NCI-H82 (cell line): Measurements from ENCODE around the gene PKNOX2.

Experiments
- DNase-seq: peaks from one replicate; lab custom pipeline; 2025; lab: John Stamatoyannopoulos, UW

The PKNOX2 gene

DNA sequence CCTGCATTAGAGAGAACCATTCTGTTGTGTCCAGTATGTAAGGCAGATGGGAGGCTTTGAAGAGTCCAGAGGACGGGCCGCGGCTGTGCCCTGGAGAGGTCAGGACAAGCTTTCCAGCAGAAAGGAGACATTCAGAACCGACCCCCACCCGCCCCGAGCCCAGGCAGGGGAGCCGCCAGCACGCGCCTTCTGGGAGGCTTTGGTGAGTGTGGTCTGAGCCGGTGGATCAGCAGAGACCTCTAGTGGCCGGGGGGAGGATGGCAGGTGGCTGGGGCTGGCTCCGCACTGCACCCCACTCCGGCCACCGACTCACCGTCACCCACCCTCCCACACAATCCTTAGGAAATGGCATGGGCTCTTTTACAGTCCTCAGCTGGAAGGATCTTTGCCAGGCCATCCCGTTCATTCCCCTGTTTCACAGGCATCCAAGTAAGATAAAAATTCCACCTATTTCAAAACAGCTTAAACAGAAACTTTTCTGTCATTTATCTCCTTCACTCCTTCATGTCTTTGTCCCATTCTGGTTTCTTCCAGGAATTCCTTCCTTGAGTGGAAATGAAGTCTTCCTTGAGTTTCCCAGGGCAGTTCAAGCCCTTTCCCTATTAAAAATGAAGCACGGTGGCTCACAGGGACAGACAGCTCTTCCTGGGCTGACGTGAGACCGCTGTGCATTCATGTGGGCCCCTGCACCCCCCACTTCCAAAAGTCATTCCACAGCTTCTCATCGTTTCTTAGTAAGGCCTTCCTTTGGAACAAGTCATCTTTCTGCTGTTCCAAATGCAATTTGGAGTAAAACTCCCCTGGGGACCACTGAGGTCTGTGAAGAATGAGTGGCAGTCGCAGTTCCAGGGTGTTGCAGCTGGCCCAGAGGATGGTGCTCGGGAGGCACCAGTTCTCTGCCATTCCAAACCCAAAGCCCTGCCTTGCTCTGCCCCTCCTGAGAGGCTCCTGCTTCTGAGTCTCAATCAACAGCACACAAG is 240.6 kb downstream of the PKNOX2 start:
- DNase-seq: peak; percentile 87

DNA sequence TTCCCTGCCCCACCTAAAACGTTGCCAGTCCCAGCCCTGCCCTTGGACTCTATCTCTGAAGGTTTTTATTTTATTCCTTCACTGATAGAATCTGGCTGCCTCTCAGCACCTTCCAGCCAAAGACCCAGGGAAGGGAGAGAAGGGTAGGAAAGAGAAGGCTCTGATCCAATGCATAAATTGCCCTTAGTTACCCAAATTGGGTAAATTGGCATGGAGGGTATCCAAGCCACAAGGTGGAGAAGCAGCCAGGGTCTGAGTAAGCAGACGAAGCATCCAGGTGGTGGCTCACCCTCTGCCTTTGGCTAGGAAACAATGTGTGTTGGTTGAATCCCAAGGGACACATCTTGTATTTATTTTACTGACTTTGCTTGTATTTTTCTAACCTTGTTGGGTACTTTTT is 242.5 kb downstream of the PKNOX2 start:
- DNase-seq: no peak

DNA sequence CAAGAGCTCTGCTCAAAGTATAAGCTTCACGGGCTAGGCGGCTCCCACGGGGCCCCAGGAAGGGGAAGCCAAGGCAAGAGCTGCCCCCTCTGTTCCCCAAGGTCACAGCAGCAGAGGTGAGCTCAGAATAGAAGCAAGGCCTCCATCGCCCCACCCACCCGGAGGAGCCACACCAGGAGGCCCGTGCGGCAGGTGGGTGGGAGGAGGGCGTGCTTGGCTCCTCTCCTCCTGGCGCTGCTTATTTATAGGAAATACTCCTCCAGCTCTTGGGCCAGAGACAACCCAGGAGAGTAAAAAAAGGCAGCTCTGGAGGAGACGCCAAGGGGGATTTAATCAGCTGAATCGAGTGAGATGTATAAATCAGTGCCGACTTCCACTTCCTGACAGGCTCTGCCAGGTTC is 243.8 kb downstream of the PKNOX2 start:
- no peak for DNase-seq

DNA sequence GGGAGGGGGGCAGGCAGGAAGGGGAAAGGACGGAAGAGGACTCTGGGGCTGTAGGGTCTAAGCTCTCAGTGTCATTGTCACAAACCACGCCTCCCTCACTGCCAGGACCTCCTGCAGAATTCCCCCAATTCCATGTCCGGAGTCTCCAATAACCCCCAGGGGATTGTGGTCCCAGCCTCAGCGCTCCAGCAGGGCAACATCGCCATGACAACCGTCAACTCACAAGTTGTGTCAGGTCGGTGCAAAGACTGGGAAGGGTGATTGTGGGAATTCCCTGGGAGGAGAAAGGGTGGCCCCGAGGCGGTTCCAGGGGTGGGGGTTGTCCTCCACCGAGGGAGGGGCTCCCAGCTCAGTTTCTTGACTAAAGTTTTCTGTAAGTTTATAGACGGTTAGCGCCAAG is 245.5 kb downstream of the PKNOX2 start:
- DNase-seq: no peak

DNA sequence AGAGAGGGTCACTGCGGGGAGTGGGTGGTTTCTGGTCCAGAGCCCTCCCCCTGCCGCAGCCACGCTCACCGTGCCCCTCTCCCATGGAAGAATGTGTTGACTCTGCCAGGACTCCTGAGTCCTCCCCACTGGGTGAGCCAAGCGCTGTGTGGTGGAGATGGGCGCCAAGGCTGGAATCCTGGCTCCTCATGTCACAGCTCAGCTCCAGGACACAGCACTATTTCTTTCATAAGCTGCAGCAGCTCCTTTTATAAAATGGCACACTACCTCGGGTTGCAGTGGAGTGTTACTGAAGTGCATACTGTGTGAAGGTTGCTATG is 247.6 kb downstream of the PKNOX2 start:
- no peak for DNase-seq

DNA sequence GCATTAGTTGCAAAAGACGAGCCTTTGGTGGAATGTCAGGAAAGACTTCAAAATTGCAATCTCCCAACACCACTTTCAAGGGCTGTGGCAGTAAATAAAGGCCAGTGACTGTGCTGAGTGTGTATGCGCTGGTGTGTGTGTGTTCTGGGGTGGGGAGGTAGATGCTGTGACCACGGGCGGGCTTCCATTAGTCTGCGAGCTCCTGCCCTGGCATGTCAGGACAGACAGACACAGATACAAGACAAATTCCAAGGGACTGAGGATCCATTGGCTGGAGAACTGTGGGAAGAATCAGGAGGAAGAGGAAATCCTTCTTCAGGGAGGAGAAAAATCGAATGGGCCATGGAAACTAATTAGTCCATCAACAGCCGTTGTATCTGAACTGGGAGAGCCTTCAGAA is 248.0 kb downstream of the PKNOX2 start:
- DNase-seq: no peak

DNA sequence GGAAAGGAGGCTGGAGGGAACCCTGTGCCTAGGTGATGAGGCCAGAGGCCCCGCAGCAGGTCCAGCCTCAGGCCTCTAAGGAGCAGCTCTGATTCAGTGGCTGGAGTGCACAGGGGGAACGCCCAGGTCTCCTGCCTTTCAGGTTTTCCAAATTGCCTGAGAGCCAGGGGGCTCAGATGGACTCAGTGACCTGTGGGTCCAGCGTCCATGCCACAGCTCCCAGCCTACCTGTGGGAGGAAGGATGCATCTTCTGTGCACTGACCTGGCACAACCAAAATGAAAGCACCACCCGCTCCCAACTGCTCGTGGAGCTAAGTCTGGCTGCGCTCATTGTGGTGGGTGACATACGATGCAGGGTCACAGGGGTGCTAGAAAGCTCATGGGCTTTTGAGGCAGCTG is 248.7 kb downstream of the PKNOX2 start:
- DNase-seq: no peak

DNA sequence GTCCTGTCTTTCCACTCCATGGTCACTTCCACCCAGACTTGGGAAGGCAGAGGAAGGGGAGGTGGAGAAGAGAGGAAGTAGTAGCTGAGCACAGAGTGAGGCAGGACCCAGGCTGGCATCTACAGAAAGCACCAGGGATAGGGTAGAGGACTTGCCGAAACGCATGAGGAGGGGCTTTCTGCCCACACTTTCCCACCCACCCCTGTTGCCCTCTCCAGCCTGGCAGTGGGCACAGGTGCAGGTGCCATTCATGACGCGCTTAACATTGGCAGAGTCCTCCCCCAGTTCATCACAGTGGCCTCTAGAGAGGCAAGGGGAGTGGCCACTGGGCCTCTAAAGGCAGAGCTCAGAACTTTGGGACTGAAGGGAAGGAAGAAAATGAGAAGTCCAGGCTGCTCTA is 249.6 kb downstream of the PKNOX2 start:
- DNase-seq: no peak

DNA sequence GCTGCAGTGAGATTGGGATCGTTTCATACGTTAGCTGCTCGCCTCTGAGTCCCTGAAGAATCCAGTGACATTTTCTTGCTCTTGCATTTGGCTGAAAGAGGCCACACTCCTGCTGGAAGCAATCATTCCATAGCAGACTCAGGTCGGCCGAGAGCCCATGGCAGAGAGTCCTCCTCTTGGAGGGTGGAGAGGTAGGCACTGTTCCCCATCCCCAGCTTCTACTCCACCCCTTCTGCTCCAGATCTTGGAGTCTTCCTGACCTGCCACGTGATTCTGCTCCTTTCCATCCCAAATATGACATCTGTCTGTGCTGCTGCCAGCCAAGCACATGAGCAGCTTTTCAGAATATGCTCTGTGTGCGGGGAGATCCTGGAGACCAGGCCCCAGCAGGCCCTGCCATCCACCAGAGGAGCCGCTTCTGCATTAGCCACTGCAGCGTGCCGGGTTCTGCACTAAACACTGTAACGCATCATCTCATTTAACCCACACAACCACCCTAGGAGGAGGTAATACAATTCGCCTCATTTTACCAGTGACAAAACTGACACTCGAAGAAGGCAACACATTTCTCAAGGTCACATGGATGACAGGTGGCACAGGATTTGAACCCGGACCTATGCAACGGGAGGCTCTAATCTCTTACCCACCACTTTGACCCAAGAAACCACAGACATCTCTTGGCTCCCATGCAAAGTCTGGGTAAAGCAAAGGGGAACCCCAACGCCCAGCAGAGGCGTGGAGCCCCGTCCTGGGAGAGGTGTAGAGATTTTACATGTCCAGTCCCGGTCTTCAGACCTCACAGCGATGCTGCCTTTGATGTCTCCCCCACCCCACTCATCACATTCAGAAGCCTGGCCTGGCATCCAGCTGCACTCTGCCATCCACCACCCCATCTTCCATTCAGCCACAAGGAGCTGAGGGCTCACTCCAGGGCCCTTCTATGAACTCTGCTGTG is 252.7 kb downstream of the PKNOX2 start:
- DNase-seq: no peak

DNA sequence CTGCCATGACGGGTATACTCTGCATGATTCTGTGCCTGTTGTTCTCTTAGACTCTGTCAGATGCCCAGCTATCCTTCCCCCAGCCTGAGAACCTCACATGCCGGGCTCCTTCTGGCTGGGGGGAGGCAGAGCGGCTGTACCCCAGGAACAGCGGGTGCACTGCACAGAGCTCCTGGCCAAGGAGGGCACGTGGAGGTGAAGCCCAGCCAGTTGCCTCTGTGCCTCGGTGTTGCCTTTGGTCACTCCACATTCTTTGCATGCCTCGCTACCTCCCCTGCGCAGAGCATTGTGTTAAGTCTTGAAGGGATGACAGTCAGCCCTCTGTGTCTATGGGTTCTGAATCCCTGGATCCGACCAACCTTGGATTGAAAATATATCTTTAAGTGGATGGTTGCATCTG is 253.8 kb downstream of the PKNOX2 start:
- DNase-seq: no peak

DNA sequence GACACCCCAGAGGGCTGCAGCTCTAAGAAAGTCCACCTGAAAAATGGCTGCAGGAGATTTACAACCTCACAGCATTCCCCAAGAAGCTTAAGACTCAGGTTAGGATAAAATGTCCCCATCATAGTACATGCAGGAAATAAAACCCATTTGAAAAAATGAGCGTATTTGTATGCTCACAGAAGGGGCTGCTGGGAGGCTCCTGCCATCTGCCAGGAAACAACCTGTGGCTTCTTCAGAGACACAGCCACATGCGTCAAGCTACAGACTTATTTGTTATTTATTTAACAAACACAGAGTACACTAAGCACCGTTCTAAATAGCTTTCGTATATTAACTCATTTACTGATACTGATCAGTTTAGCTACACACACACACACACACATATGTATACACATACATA is 258.1 kb downstream of the PKNOX2 start:
- DNase-seq: no peak

DNA sequence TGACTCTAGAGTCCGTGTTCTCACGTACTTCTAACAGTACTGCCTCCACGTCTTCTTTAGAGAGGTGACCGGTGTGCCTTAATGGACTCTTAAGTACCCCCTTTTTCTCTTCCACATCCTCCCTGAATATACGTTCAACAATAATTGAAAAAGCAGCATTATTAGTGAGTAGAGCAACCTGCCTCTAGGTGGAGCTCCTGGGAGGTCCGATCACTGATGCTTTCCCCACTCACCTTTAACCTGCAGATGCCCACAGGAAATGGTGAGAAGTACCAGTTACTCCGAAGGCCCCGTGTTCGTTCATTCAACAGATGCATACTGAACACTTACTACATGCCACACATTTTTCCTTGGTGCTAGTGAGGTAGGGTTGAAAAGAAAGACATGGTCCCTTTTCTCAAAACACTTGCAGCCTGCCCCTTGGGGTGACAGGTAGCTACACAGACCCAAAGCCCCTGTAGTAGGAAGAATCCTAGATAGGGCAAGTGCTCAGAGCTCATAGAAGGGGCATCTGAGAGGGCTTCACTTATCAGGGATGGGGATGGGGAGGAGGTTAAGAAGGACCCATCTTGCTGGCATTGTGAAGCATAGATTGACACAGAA is 258.8 kb downstream of the PKNOX2 start:
- DNase-seq: peak; percentile 23

DNA sequence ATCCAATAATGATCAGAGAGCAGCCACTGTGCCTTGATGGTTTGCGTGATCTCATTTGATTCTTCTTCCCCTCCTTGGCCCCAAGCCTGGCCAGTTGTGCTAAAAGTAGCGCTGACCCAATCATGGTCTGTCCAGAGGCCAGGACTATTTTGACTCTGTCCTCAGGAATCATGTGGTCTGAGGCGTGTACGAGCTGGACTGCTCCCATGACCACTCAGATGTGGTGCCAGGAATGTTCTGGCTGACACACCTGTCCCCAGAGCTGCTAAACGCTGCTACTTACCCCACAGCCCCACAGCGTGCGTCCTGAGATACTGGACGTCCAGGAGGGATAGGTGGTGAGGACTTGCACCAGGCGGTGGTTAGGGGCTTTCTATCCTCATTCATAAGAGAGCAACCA is 261.1 kb downstream of the PKNOX2 start:
- no peak for DNase-seq

DNA sequence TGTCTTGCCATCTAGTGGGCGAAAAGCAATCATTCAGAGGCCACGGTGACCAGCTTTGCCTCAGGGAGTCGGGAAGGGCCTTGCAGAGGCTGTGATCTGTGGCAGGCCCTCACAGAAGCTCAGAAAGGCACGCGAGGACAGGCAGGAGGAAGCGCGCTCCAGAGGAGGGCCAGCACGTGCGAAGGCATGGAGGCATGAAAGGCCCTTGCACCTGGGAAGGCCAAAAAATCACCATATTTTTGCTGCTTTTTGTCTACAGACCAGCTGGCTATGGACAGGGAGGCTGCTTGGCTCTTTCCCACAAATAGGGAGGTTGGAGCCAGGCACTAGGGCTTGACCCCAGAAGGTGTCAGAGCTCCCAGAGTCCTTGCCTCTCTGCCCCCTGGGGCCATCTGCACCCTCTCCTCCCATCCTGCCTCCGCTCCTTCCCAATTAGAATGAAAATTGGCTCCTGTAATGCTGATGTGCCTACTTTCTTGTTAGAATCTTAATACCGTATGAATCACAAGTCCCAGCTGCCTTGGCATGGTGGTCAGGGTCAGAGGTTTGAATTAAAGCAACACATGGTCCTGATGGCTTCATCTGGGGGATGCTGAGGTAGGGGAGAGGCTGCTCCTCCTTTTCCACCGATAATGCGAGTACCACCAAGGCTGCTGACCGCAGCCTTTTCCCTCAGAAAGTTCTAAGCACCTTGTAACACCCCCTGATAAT is 262.4 kb downstream of the PKNOX2 start:
- DNase-seq: no peak

DNA sequence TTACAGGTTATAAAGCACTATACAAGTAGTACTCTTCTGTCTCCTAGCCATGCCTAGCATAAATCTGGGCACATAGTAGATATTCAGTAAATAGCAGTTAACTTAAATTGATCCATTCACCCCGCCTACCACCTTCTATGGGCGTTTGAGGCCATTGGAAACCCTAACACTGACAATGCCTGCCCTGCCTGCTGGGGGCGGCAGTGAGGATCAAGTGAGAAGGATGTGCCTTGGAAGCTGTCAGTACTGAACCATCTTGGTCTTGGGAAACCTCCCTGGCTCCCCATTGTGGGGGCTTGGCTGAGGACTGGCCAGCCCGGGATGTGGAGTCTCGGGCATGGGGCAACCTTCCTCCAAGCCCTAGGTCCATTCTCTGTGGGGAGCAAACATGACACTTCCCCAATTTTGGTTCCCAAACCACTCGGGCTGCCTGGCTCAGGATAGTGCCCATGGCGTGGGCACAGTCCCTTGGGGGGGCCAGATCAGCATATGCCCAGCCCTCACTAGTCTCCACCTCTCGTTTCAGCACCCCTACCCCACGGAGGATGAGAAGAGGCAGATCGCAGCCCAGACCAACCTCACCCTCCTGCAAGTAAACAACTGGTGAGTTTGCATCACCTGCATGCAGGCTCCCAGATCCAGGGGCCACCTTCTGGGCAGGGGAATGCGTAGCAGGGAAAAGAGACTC is 264.1 kb downstream of the PKNOX2 start:
- DNase-seq: peak; percentile 23

DNA sequence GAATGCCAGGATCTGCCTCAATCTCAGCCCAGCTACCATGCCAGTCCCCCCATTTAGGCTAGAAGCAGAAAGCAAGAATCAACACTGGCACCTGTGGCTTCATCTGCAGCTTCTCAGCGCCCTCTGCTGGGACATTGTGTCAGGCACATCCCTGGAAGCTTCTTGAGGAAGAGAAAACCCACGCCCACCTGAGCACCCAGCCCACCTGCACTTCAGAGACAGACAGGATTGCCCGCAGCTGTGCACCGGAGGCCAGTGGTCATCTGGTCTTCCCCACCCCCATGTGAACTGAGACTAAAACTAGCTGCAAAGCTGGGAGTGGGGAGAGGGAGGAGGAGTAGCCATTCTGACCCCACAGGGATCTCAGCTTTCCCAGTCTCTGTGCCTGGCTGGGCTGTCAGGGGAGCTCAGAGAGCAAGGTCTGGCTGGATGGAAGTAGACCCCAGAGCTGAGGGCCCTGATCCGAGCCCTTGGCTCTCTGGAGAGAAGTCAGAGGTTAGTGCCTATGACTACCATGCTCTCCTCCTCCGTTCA is 264.7 kb downstream of the PKNOX2 start:
- DNase-seq: peak; percentile 79

DNA sequence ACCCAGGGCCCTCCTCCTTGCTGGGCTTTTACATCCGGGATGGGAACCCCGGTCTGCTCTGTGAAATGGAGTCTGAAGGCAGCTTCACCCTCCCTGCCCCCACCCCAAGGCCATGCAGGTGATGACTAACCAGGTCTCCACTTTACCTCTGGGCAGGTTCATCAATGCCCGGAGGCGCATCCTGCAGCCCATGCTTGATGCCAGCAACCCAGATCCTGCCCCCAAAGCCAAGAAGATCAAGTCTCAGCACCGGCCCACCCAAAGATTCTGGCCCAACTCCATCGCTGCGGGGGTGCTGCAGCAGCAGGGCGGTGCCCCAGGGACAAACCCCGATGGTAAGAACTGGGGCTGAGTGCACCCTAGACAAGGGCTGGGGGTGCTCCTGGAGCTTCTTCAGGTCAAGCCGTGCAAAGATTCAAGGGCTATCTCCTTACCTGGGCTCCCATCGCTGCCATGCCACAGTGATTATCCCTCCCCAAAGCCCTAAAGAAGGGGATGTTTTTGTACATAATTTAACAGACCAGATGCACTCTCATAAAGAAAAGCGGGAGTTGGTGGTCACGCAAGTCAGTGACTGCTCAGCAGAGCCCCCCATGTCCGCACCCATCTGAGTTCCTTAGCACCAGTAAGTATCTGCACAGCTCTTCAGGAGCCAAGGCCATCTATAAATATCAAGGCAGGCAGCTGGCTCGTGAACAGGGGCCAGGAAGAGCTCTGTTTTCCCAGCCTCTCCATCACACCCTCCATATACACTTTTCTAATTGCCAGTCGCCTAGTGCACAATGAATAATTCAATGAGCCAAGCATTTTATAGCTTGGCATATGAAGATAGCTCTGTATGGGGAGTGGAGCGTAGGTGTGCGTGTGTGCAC is 265.5 kb downstream of the PKNOX2 start:
- no peak for DNase-seq

DNA sequence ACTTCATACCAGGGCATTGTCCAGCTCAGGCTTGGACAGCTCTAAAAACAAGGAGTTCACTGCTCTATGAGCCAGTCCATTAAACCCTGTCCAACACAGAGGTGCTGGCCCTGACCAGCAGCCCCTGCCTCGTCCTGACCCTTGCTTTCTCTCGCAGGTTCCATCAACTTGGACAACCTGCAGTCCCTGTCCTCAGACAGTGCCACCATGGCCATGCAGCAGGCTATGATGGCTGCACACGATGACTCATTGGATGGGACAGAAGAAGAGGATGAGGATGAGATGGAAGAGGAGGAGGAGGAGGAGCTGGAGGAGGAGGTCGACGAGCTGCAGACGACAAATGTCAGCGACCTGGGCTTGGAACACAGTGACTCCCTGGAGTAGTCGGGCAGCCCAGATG is 266.5 kb downstream of the PKNOX2 start:
- DNase-seq: peak; percentile 23

DNA sequence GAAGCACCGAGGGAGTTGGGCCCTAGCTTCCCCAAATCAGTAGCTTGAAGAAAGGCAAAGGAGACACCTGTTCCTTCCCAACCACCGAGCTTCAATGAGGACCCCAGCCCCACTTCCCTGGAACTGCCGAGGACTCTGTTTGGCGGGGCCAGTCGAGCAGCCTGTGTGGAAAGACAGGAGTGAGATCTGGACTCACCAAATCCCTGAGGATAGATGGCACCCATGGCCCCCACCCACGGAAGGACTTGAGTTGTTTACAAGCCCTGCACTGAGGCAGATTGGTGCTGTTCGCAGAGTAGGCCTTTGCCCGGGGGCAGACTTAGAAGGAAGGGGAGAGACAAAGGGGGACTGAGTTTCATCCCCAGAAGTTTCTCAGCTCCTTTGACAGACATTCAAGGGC is 266.9 kb downstream of the PKNOX2 start:
- peak; percentile 65 for DNase-seq
